ENCODE measurements around the gene LRRC71.

Gene LRRC71

GRCh38 chr1:156900896-156901589 is 19.4 kb upstream of the LRRC71 start:
- H3K27ac ChIP-seq (ENCODE audit: low read depth, low read length), result no peak overlapping the region
- H3K9ac ChIP-seq (ENCODE audit: low read length), result no peak overlapping the region
- peaks cover 6% of the 10 kb centered on the region for H3K4me1 ChIP-seq (ENCODE audit: insufficient read depth, low read length)

GRCh38 chr1:156901590-156901900 is 18.9 kb upstream of the LRRC71 start:
- Histone ChIP-seq H3K4me3 (ENCODE audit: low read depth in 1 of 2, low read length in 2 of 2) (no peak overlapping the region), H3K27me3 (ENCODE audit: control insufficient read depth in 1 of 2, insufficient read depth in 2 of 2, low read length in 2 of 2) (no peaks in the 10 kb centered on the region), H3K4me1 (ENCODE audit: insufficient read depth, low read length) (peaks cover 6% of the 10 kb centered on the region), H3K27ac (ENCODE audit: low read depth, low read length) (no peak overlapping the region), H3K36me3 (ENCODE audit: insufficient read depth, low read length) (no peaks in the 10 kb centered on the region), H3K9ac (ENCODE audit: low read length) (no peak overlapping the region), H3K9me3 (ENCODE audit: low read length) (no peaks in the 10 kb centered on the region)

More at GRCh38 chr1:156900896-156901589, 19.4 kb upstream of the LRRC71 start:
- H3K4me3 ChIP-seq (ENCODE audit: low read depth in 1 of 2, low read length in 2 of 2), result no peak overlapping the region
- no peaks in the 10 kb centered on the region for H3K36me3 ChIP-seq (ENCODE audit: insufficient read depth, low read length)
- H3K9me3 ChIP-seq (ENCODE audit: low read length), result no peaks in the 10 kb centered on the region
- no peaks in the 10 kb centered on the region for H3K27me3 ChIP-seq (ENCODE audit: control insufficient read depth in 1 of 2, insufficient read depth in 2 of 2, low read length in 2 of 2)

- peaks cover 0 to 2% of the 10 kb centered on the region in 2 donors for H3K27me3 ChIP-seq (ENCODE audit: control insufficient read depth in 1 of 2, insufficient read depth in 2 of 2, low read length in 2 of 2)
- H3K9me3 ChIP-seq (ENCODE audit: low read length), result no peaks in the 10 kb centered on the region
- H3K9ac ChIP-seq (ENCODE audit: low read length), result no peak overlapping the region
- H3K27ac ChIP-seq (ENCODE audit: low read depth, low read length), result no peak overlapping the region
- H3K36me3 ChIP-seq (ENCODE audit: insufficient read depth, low read length), result no peaks in the 10 kb centered on the region
- peaks cover under 1% of the 10 kb centered on the region for H3K4me1 ChIP-seq (ENCODE audit: insufficient read depth, low read length)
- H3K4me3 ChIP-seq (ENCODE audit: low read depth in 1 of 2, low read length in 2 of 2), result no peak overlapping the region
These were observed 18.2 kb upstream of the LRRC71 start for GRCh38 chr1:156901966-156902915.

- Histone ChIP-seq H3K27ac (ENCODE audit: low read depth, low read length) (no peak overlapping the region), H3K9me3 (ENCODE audit: low read length) (no peaks in the 10 kb centered on the region), H3K27me3 (ENCODE audit: control insufficient read depth in 1 of 2, insufficient read depth in 2 of 2, low read length in 2 of 2) (peaks cover 0 to 8% of the 10 kb centered on the region in 2 donors), H3K4me1 (ENCODE audit: insufficient read depth, low read length) (no peaks in the 10 kb centered on the region), H3K9ac (ENCODE audit: low read length) (no peak overlapping the region), H3K36me3 (ENCODE audit: insufficient read depth, low read length) (no peaks in the 10 kb centered on the region), H3K4me3 (ENCODE audit: low read depth in 1 of 2, low read length in 2 of 2) (no peak overlapping the region)
These were observed 16.9 kb upstream of the LRRC71 start for GRCh38 chr1:156903328-156904091.

- Histone ChIP-seq H3K27ac (ENCODE audit: low read depth, low read length) (no peak overlapping the region), H3K36me3 (ENCODE audit: insufficient read depth, low read length) (no peaks in the 10 kb centered on the region), H3K27me3 (ENCODE audit: control insufficient read depth in 1 of 2, insufficient read depth in 2 of 2, low read length in 2 of 2) (peaks cover 0 to 8% of the 10 kb centered on the region in 2 donors), H3K9ac (ENCODE audit: low read length) (no peak overlapping the region), H3K9me3 (ENCODE audit: low read length) (no peaks in the 10 kb centered on the region), H3K4me1 (ENCODE audit: insufficient read depth, low read length) (no peaks in the 10 kb centered on the region), H3K4me3 (ENCODE audit: low read depth in 1 of 2, low read length in 2 of 2) (no peak overlapping the region)
These were observed 16.1 kb upstream of the LRRC71 start for GRCh38 chr1:156904187-156904959.

GRCh38 chr1:156905176-156905575 is 15.3 kb upstream of the LRRC71 start:
- H3K9ac ChIP-seq (ENCODE audit: low read length), result no peak overlapping the region
- no peaks in the 10 kb centered on the region for H3K4me1 ChIP-seq (ENCODE audit: insufficient read depth, low read length)
- H3K9me3 ChIP-seq (ENCODE audit: low read length), result no peaks in the 10 kb centered on the region
- H3K4me3 ChIP-seq (ENCODE audit: low read depth in 1 of 2, low read length in 2 of 2), result no peak overlapping the region
- no peak overlapping the region for H3K27ac ChIP-seq (ENCODE audit: low read depth, low read length)
- no peaks in the 10 kb centered on the region for H3K36me3 ChIP-seq (ENCODE audit: insufficient read depth, low read length)
- H3K27me3 ChIP-seq (ENCODE audit: control insufficient read depth in 1 of 2, insufficient read depth in 2 of 2, low read length in 2 of 2), result peaks cover 0 to 8% of the 10 kb centered on the region in 2 donors

- peaks cover 4 to 8% of the 10 kb centered on the region in 2 donors for H3K27me3 ChIP-seq (ENCODE audit: control insufficient read depth in 1 of 2, insufficient read depth in 2 of 2, low read length in 2 of 2)
- no peaks in the 10 kb centered on the region for H3K4me1 ChIP-seq (ENCODE audit: insufficient read depth, low read length)
- H3K4me3 ChIP-seq (ENCODE audit: low read depth in 1 of 2, low read length in 2 of 2), result no peak overlapping the region
- H3K27ac ChIP-seq (ENCODE audit: low read depth, low read length), result no peak overlapping the region
- H3K9me3 ChIP-seq (ENCODE audit: low read length), result no peaks in the 10 kb centered on the region
- H3K9ac ChIP-seq (ENCODE audit: low read length), result no peak overlapping the region
- no peaks in the 10 kb centered on the region for H3K36me3 ChIP-seq (ENCODE audit: insufficient read depth, low read length)
These were observed 14.8 kb upstream of the LRRC71 start for GRCh38 chr1:156905651-156906050.

- Histone ChIP-seq H3K27ac (ENCODE audit: low read depth, low read length) (no peak overlapping the region), H3K4me3 (ENCODE audit: low read depth in 1 of 2, low read length in 2 of 2) (no peak overlapping the region), H3K36me3 (ENCODE audit: insufficient read depth, low read length) (no peaks in the 10 kb centered on the region), H3K9ac (ENCODE audit: low read length) (no peak overlapping the region), H3K9me3 (ENCODE audit: low read length) (no peaks in the 10 kb centered on the region), H3K27me3 (ENCODE audit: control insufficient read depth in 1 of 2, insufficient read depth in 2 of 2, low read length in 2 of 2) (peaks cover 4 to 8% of the 10 kb centered on the region in 2 donors), H3K4me1 (ENCODE audit: insufficient read depth, low read length) (no peaks in the 10 kb centered on the region)
These were observed 14.1 kb upstream of the LRRC71 start for GRCh38 chr1:156906206-156906906.

GRCh38 chr1:156908541-156908940 is 11.9 kb upstream of the LRRC71 start:
- H3K4me3 ChIP-seq (ENCODE audit: low read depth in 1 of 2, low read length in 2 of 2), result no peak overlapping the region
- H3K4me1 ChIP-seq (ENCODE audit: insufficient read depth, low read length), result no peaks in the 10 kb centered on the region

GRCh38 chr1:156908955-156909354 is 11.5 kb upstream of the LRRC71 start:
- H3K4me1 ChIP-seq (ENCODE audit: insufficient read depth, low read length), result no peaks in the 10 kb centered on the region
- no peak overlapping the region for H3K9ac ChIP-seq (ENCODE audit: low read length)
- H3K9me3 ChIP-seq (ENCODE audit: low read length), result no peaks in the 10 kb centered on the region
- H3K36me3 ChIP-seq (ENCODE audit: insufficient read depth, low read length), result no peaks in the 10 kb centered on the region
- H3K4me3 ChIP-seq (ENCODE audit: low read depth in 1 of 2, low read length in 2 of 2), result no peak overlapping the region
- H3K27me3 ChIP-seq (ENCODE audit: control insufficient read depth in 1 of 2, insufficient read depth in 2 of 2, low read length in 2 of 2), result peaks cover 4 to 8% of the 10 kb centered on the region in 2 donors
- H3K27ac ChIP-seq (ENCODE audit: low read depth, low read length), result no peak overlapping the region

More at GRCh38 chr1:156908541-156908940, 11.9 kb upstream of the LRRC71 start:
- Histone ChIP-seq H3K27ac (ENCODE audit: low read depth, low read length) (no peak overlapping the region), H3K27me3 (ENCODE audit: control insufficient read depth in 1 of 2, insufficient read depth in 2 of 2, low read length in 2 of 2) (peaks cover 4 to 8% of the 10 kb centered on the region in 2 donors), H3K9ac (ENCODE audit: low read length) (no peak overlapping the region), H3K36me3 (ENCODE audit: insufficient read depth, low read length) (no peaks in the 10 kb centered on the region), H3K9me3 (ENCODE audit: low read length) (no peaks in the 10 kb centered on the region)
